H9 (cell line): Measurements from ENCODE around the gene ALG13. TPM values are rescaled to one million over a fixed set of nuclear protein-coding genes. Genes with fewer than 3 reads are reported as not detected.

Experiments
- DNase-seq: peaks from one replicate; pipeline ENCODE4 v3.0.0-alpha.2; 2017
- H2AFZ ChIP-seq: one replicate; pipeline ENCODE4 v1.6.1; 2013; ENCODE audit warnings: mild to moderate bottlenecking, low read length, control low read depth, moderate library complexity
- H2AK5ac ChIP-seq: 2 replicates; pipeline ENCODE4 v1.6.1; 2013; ENCODE audit warnings: low read length, control low read depth, mixed read lengths; ENCODE audit not compliant: insufficient read length
- H2BK120ac ChIP-seq: one replicate; pipeline ENCODE4 v1.6.1; 2013; ENCODE audit warnings: low read depth, mild to moderate bottlenecking, low read length, control low read depth, inconsistent platforms; ENCODE audit not compliant: poor library complexity, severe bottlenecking
- H2BK12ac ChIP-seq: 2 replicates; pipeline ENCODE4 v1.6.1; 2013; ENCODE audit warnings: low read length, control low read depth, mixed read lengths, low read depth; ENCODE audit not compliant: insufficient read length
- H2BK15ac ChIP-seq: 2 replicates; pipeline ENCODE4 v1.6.1; 2013; ENCODE audit warnings: low read depth, low read length, control low read depth
- H2BK20ac ChIP-seq: one replicate; pipeline ENCODE4 v1.6.1; 2013; ENCODE audit warnings: low read depth, mild to moderate bottlenecking, low read length, control low read depth, inconsistent platforms; ENCODE audit not compliant: poor library complexity, severe bottlenecking
- H2BK5ac ChIP-seq: 2 replicates; pipeline ENCODE4 v1.6.1; 2013; ENCODE audit warnings: low read length, control low read depth, mixed read lengths; ENCODE audit not compliant: insufficient read length
- H3K14ac ChIP-seq: 2 replicates; pipeline ENCODE4 v1.6.1; 2013; ENCODE audit warnings: low read length, control low read depth; ENCODE audit not compliant: insufficient read depth
- H3K18ac ChIP-seq: 2 replicates; pipeline ENCODE4 v1.6.1; 2013; ENCODE audit warnings: low read depth, mild to moderate bottlenecking, mixed read lengths, low read length, control low read depth; ENCODE audit not compliant: insufficient read length
- H3K23ac ChIP-seq: 2 replicates; pipeline ENCODE4 v1.6.1; 2013; ENCODE audit warnings: low read length, control low read depth, mixed read lengths, low read depth; ENCODE audit not compliant: insufficient read length
- H3K23me2 ChIP-seq: 2 replicates; pipeline ENCODE4 v1.6.1; 2013; ENCODE audit warnings: low read depth, mild to moderate bottlenecking, mixed read lengths, low read length, control low read depth; ENCODE audit not compliant: insufficient read length, poor library complexity, severe bottlenecking
- H3K27ac ChIP-seq: 2 replicates; pipeline ENCODE4 v1.5.1; 2013; ENCODE audit warnings: low read length, control low read depth, mixed read lengths, low read depth; ENCODE audit not compliant: insufficient read length
- H3K27me3 ChIP-seq: 2 replicates; pipeline ENCODE4 v1.6.1; 2013; ENCODE audit warnings: low read length, control low read depth, inconsistent platforms; ENCODE audit not compliant: insufficient read depth
- H3K4ac ChIP-seq: 2 replicates; pipeline ENCODE4 v1.6.1; 2013; ENCODE audit warnings: low read depth, mild to moderate bottlenecking, control low read depth, inconsistent platforms, low read length, moderate library complexity
- H3K4me1 ChIP-seq: 2 replicates; pipeline ENCODE4 v1.6.1; 2013; ENCODE audit warnings: low read length, control low read depth, inconsistent platforms; ENCODE audit not compliant: insufficient read depth
- H3K4me2 ChIP-seq: 2 replicates; pipeline ENCODE4 v1.6.1; 2013; ENCODE audit warnings: low read length, control low read depth, mixed read lengths; ENCODE audit not compliant: insufficient read length, insufficient read depth
- H3K56ac ChIP-seq: 2 replicates; pipeline ENCODE4 v1.6.1; 2013; ENCODE audit warnings: low read depth, mild to moderate bottlenecking, mixed read lengths, low read length, control low read depth; ENCODE audit not compliant: insufficient read length
- H3K79me1 ChIP-seq: 2 replicates; pipeline ENCODE4 v1.6.1; 2013; ENCODE audit warnings: low read depth, mild to moderate bottlenecking, moderate library complexity, low read length, control low read depth, inconsistent platforms; ENCODE audit not compliant: insufficient read depth, poor library complexity, severe bottlenecking
- H3K79me2 ChIP-seq: 2 replicates; pipeline ENCODE4 v1.6.1; 2013; ENCODE audit warnings: low read length, control low read depth, inconsistent platforms; ENCODE audit not compliant: insufficient read depth
- H3K9ac ChIP-seq: 2 replicates; pipeline ENCODE4 v1.6.1; 2013; ENCODE audit warnings: low read length, control low read depth, mixed read lengths; ENCODE audit not compliant: insufficient read length; ENCODE audit errors: extremely low read depth
- H3K9me3 ChIP-seq: one replicate; pipeline ENCODE4 v1.6.1; 2013; ENCODE audit warnings: low read depth, low read length, inconsistent platforms; ENCODE audit not compliant: control insufficient read depth
- H3T11ph ChIP-seq: one replicate; pipeline ENCODE4 v1.6.1; 2013; ENCODE audit warnings: mild to moderate bottlenecking, low read length, control low read depth, inconsistent platforms
- H4K20me1 ChIP-seq: one replicate; pipeline ENCODE4 v1.6.1; 2013; ENCODE audit not compliant: control insufficient read depth, insufficient read length, insufficient read depth
- H4K5ac ChIP-seq: 2 replicates; pipeline ENCODE4 v1.6.1; 2013; ENCODE audit warnings: low read depth, mild to moderate bottlenecking, mixed read lengths, low read length, control low read depth; ENCODE audit not compliant: insufficient read length
- H4K8ac ChIP-seq: replicated peaks from 2 replicates; pipeline ENCODE4 v1.6.1; 2013; ENCODE audit warnings: low read length, control low read depth, mixed read lengths, low read depth; ENCODE audit not compliant: insufficient read length
- H4K91ac ChIP-seq: 2 replicates; pipeline ENCODE4 v1.6.1; 2013; ENCODE audit warnings: low read depth, mild to moderate bottlenecking, moderate library complexity, mixed read lengths, low read length, control low read depth; ENCODE audit not compliant: insufficient read length
- H3K27ac Mint-ChIP-seq, 3 experiments: 2 replicates in 2 of 3; 3 replicates in 1 of 3; pipeline ENCODE4 v1.8.0; 2020 to 2021; ENCODE audit warnings: mixed read lengths in 3 of 3, mild to moderate bottlenecking in 1 of 3, moderate library complexity in 1 of 3
- H3K27me3 Mint-ChIP-seq: 2 replicates; pipeline ENCODE4 v1.8.0; 2021; ENCODE audit warnings: low read depth, mild to moderate bottlenecking, moderate library complexity, mixed read lengths
- H3K36me3 Mint-ChIP-seq, 3 experiments: 2 replicates in 2 of 3; 3 replicates in 1 of 3; pipeline ENCODE4 v1.8.0; 2020 to 2021; ENCODE audit warnings: low read depth in 3 of 3, mixed read lengths in 3 of 3; ENCODE audit not compliant: insufficient read depth in 1 of 3
- H3K4me1 Mint-ChIP-seq, 2 experiments: 2 replicates each; pipeline ENCODE4 v1.8.0; 2020; ENCODE audit warnings: mixed read lengths in 2 of 2
- H3K4me3 Mint-ChIP-seq, 2 experiments: 2 replicates in 1 of 2; 3 replicates in 1 of 2; pipeline ENCODE4 v1.8.0; 2020 to 2021; ENCODE audit warnings: mild to moderate bottlenecking in 2 of 2, mixed read lengths in 2 of 2, moderate library complexity in 1 of 2
- H3K9me3 Mint-ChIP-seq, 2 experiments: 2 replicates in 1 of 2; 3 replicates in 1 of 2; pipeline ENCODE4 v1.8.0; 2020; ENCODE audit warnings: mild to moderate bottlenecking in 2 of 2, mixed read lengths in 2 of 2, moderate library complexity in 1 of 2
- CTCF ChIP-seq: fragments of 200-600 bp; sonication (generic); conservative IDR thresholded peaks from 3 replicates; pipeline ENCODE4 v1.8.0; 2021; ENCODE audit warnings: antibody characterized with exemption, mild to moderate bottlenecking
- WGBS: extraction: QIAGEN DNeasy Blood & Tissue Kit; methylation state at CpG from one replicate; pipeline ENCODE4 v1.1.7; 2013; ENCODE audit warnings: missing lambda C conversion rate, low lambda C conversion rate, mixed read lengths; ENCODE audit not compliant: insufficient read length; ENCODE audit errors: extremely low coverage; 5-methylcytosine and 5-hydroxymethylcytosine counted together
- total RNA-seq: library from RNA; stranded (reverse); gene quantifications from 2 replicates; pipeline ENCODE4 v1.2.1, GENCODE V29; 2021

ALG13 gene
- total RNA-seq, 1 experiment from 2014 or later = 91.9 TPM

- Mint-ChIP-seq H3K27me3 (no peaks in the 10 kb centered on the region), H3K4me3 (no peak overlapping the region), H3K27ac (peak overlapping the region in 1 of 3 experiments; percentile 52; a peak in 3 of 7 replicates), H3K4me1 (no peaks in the 10 kb centered on the region), H3K9me3 (no peaks in the 10 kb centered on the region), H3K36me3 (peaks cover 0 to 55% (median 32%) of the 10 kb centered on the region in 3 experiments; a peak in 5 of 7 replicates)
- no peaks in the 10 kb centered on the region for H3K9me3 ChIP-seq
- H4K5ac ChIP-seq = no peak overlapping the region
- no peaks in the 10 kb centered on the region for H3K79me2 ChIP-seq
- H3K9ac ChIP-seq = no peak overlapping the region
- no peak overlapping the region for H3K4ac ChIP-seq
- no peak overlapping the region for H4K91ac ChIP-seq
- no peaks in the 10 kb centered on the region for H3K27me3 ChIP-seq
- H3K56ac ChIP-seq = no peak overlapping the region
- H4K8ac ChIP-seq = no peak overlapping the region
- H2BK5ac ChIP-seq = no peak overlapping the region
- no peak overlapping the region for H3K18ac ChIP-seq
- H2BK12ac ChIP-seq = no peak overlapping the region
- no peak overlapping the region for H2AK5ac ChIP-seq
- H3K27ac ChIP-seq = no peak overlapping the region
- no peaks in the 10 kb centered on the region for H3K79me1 ChIP-seq
- no peak overlapping the region for H3K4me2 ChIP-seq
- TF ChIP-seq CTCF = peak; percentile 58
- H3T11ph ChIP-seq = no peak overlapping the region
- no peaks in the 10 kb centered on the region for H3K4me1 ChIP-seq
- no peaks in the 10 kb centered on the region for H4K20me1 ChIP-seq
- no CpG with 5 or more reads among the region's 5 CpGs for WGBS
- H3K14ac ChIP-seq = no peak overlapping the region
- no peak overlapping the region for H2BK20ac ChIP-seq
- H3K23ac ChIP-seq = no peak overlapping the region
- H2BK120ac ChIP-seq = no peak overlapping the region
- no peak overlapping the region for H2BK15ac ChIP-seq
- H2AFZ ChIP-seq = no peak overlapping the region
- DNase-seq = no peak
- H3K23me2 ChIP-seq = no peaks in the 10 kb centered on the region
These were observed 38.6 kb downstream of the ALG13 start for GRCh38 chrX:111719426-111720210.
